Measurements from ENCODE around the gene TICRR. TPM values are rescaled to one million over a fixed set of nuclear protein-coding genes. Genes with fewer than 3 reads are reported as not detected.

TICRR gene
- total and polyA plus RNA-seq, 2 of the 13 experiments (the other 11 are each of a cell fraction or from before 2014, with no cell fraction given), result 4.1 to 14.3 TPM

DNA sequence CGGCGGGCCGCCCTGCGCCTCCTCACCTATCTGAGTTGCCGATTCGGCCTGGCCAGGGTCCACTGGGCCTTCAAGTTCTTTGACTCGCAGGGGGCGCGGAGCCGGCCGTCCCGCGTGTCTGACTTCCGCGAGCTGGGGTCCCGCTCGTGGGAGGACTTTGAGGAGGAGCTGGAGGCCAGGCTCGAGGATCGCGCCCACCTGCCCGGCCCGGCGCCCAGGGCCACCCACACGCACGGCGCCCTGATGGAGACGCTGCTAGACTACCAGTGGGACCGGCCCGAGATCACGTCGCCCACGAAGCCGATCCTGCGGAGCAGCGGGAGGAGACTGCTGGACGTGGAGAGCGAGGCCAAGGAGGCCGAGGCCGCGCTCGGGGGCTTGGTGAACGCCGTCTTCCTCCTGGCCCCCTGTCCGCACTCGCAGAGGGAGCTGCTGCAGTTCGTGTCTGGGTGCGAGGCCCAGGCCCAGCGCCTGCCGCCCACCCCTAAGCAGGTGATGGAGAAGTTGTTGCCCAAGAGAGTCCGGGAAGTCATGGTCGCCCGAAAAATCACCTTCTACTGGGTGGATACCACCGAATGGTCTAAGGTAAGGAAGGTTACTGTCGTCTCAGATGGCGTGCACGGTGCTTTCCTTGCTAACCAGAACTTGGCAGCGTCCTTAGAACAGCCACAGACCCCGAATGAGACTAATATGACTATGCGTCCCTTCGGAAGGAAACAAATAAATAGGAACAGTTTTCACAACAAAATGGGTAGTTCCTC is 567 bp downstream of the TICRR start (continued):
- TF ChIP-seq, protein P1, sequence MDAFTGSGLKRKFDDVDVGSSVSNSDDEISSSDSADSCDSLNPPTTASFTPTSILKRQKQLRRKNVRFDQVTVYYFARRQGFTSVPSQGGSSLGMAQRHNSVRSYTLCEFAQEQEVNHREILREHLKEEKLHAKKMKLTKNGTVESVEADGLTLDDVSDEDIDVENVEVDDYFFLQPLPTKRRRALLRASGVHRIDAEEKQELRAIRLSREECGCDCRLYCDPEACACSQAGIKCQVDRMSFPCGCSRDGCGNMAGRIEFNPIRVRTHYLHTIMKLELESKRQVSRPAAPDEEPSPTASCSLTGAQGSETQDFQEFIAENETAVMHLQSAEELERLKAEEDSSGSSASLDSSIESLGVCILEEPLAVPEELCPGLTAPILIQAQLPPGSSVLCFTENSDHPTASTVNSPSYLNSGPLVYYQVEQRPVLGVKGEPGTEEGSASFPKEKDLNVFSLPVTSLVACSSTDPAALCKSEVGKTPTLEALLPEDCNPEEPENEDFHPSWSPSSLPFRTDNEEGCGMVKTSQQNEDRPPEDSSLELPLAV (CRISPR knock-in tag; conservative IDR thresholded peaks at IDR 0.05; ENCODE audit: low read depth), result no peak
- TF ChIP-seq, protein P2, sequence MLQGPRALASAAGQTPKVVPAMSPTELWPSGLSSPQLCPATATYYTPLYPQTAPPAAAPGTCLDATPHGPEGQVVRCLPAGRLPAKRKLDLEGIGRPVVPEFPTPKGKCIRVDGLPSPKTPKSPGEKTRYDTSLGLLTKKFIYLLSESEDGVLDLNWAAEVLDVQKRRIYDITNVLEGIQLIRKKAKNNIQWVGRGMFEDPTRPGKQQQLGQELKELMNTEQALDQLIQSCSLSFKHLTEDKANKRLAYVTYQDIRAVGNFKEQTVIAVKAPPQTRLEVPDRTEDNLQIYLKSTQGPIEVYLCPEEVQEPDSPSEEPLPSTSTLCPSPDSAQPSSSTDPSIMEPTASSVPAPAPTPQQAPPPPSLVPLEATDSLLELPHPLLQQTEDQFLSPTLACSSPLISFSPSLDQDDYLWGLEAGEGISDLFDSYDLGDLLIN (CRISPR knock-in tag; IDR thresholded peaks at IDR 0.05; ENCODE audit: borderline replicate concordance), result no peak
- TF ChIP-seq IKZF1 (IDR thresholded peaks at IDR 0.05) (no peak), PHB2 (IDR thresholded peaks at IDR 0.05; ENCODE audit: partially characterized antibody) (no peak), STAT5B (CRISPR knock-in tag; IDR thresholded peaks at IDR 0.05) (no peak), ISX (CRISPR knock-in tag; conservative IDR thresholded peaks at IDR 0.05) (no peak), ZNF224 (CRISPR knock-in tag; IDR thresholded peaks at IDR 0.05) (no peak; the same call in 1 of the 2 replicates), ATRX (CRISPR knock-in tag; IDR thresholded peaks at IDR 0.05; ENCODE audit: borderline replicate concordance) (no peak)
- TF ChIP-seq, protein P3, sequence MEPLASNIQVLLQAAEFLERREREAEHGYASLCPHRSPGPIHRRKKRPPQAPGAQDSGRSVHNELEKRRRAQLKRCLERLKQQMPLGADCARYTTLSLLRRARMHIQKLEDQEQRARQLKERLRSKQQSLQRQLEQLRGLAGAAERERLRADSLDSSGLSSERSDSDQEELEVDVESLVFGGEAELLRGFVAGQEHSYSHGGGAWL (CRISPR knock-in tag; IDR thresholded peaks at IDR 0.05), result no peak
- TF ChIP-seq, protein P4, sequence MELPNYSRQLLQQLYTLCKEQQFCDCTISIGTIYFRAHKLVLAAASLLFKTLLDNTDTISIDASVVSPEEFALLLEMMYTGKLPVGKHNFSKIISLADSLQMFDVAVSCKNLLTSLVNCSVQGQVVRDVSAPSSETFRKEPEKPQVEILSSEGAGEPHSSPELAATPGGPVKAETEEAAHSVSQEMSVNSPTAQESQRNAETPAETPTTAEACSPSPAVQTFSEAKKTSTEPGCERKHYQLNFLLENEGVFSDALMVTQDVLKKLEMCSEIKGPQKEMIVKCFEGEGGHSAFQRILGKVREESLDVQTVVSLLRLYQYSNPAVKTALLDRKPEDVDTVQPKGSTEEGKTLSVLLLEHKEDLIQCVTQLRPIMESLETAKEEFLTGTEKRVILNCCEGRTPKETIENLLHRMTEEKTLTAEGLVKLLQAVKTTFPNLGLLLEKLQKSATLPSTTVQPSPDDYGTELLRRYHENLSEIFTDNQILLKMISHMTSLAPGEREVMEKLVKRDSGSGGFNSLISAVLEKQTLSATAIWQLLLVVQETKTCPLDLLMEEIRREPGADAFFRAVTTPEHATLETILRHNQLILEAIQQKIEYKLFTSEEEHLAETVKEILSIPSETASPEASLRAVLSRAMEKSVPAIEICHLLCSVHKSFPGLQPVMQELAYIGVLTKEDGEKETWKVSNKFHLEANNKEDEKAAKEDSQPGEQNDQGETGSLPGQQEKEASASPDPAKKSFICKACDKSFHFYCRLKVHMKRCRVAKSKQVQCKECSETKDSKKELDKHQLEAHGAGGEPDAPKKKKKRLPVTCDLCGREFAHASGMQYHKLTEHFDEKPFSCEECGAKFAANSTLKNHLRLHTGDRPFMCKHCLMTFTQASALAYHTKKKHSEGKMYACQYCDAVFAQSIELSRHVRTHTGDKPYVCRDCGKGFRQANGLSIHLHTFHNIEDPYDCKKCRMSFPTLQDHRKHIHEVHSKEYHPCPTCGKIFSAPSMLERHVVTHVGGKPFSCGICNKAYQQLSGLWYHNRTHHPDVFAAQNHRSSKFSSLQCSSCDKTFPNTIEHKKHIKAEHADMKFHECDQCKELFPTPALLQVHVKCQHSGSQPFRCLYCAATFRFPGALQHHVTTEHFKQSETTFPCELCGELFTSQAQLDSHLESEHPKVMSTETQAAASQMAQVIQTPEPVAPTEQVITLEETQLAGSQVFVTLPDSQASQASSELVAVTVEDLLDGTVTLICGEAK (IDR thresholded peaks at IDR 0.05), result no peak
- TF ChIP-seq, protein P4 (CRISPR knock-in tag; IDR thresholded peaks at IDR 0.05), result peak; percentile 42; the same call in 1 of the 2 replicates
- TF ChIP-seq, protein P5, sequence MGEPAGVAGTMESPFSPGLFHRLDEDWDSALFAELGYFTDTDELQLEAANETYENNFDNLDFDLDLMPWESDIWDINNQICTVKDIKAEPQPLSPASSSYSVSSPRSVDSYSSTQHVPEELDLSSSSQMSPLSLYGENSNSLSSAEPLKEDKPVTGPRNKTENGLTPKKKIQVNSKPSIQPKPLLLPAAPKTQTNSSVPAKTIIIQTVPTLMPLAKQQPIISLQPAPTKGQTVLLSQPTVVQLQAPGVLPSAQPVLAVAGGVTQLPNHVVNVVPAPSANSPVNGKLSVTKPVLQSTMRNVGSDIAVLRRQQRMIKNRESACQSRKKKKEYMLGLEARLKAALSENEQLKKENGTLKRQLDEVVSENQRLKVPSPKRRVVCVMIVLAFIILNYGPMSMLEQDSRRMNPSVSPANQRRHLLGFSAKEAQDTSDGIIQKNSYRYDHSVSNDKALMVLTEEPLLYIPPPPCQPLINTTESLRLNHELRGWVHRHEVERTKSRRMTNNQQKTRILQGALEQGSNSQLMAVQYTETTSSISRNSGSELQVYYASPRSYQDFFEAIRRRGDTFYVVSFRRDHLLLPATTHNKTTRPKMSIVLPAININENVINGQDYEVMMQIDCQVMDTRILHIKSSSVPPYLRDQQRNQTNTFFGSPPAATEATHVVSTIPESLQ (CRISPR knock-in tag; conservative IDR thresholded peaks at IDR 0.05), result no peak
- TF ChIP-seq, protein P6, sequence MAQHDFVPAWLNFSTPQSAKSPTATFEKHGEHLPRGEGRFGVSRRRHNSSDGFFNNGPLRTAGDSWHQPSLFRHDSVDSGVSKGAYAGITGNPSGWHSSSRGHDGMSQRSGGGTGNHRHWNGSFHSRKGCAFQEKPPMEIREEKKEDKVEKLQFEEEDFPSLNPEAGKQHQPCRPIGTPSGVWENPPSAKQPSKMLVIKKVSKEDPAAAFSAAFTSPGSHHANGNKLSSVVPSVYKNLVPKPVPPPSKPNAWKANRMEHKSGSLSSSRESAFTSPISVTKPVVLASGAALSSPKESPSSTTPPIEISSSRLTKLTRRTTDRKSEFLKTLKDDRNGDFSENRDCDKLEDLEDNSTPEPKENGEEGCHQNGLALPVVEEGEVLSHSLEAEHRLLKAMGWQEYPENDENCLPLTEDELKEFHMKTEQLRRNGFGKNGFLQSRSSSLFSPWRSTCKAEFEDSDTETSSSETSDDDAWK (CRISPR knock-in tag; IDR thresholded peaks at IDR 0.05), result no peak
